Effector memory CD4-positive, alpha-beta T cell (primary cell): ENCODE results near the gene TGM3.
"Not testable (repeated sequence)": the region's sequence is repeated elsewhere in the genome, so short reads cannot be mapped to it uniquely, and the experiment has no call there.

ENCODE experiments used
- DNase-seq, 3 donors: peaks; one replicate each; pipeline ENCODE4 v3.0.0-alpha.2; 2020
- H3K27ac ChIP-seq: 2 replicates; pipeline ENCODE4 v1.7.0; 2013; ENCODE audit warnings: mild to moderate bottlenecking, low read length, moderate library complexity; ENCODE audit not compliant: insufficient read depth, poor library complexity, severe bottlenecking
- H3K27me3 ChIP-seq: replicated peaks from 2 replicates; pipeline ENCODE4 v1.7.0; 2013; ENCODE audit warnings: mild to moderate bottlenecking, low read length; ENCODE audit not compliant: insufficient read depth, control insufficient read depth, poor library complexity, severe bottlenecking
- H3K36me3 ChIP-seq: 2 replicates; pipeline ENCODE4 v1.7.0; 2013; ENCODE audit warnings: mild to moderate bottlenecking, low read length, moderate library complexity; ENCODE audit not compliant: control insufficient read depth, insufficient read depth
- H3K4me1 ChIP-seq: 2 replicates; pipeline ENCODE4 v1.7.0; 2013; ENCODE audit warnings: low read length, mild to moderate bottlenecking; ENCODE audit not compliant: control insufficient read depth, insufficient read depth, poor library complexity, severe bottlenecking
- H3K4me3 ChIP-seq: 2 replicates; pipeline ENCODE4 v1.7.0; 2013; ENCODE audit warnings: low read length, low read depth, mild to moderate bottlenecking; ENCODE audit not compliant: insufficient read depth, poor library complexity, severe bottlenecking
- H3K9me3 ChIP-seq: 2 replicates; pipeline ENCODE4 v1.7.0; 2013; ENCODE audit warnings: mild to moderate bottlenecking, low read length, moderate library complexity; ENCODE audit not compliant: control insufficient read depth

TGM3 gene

DNA sequence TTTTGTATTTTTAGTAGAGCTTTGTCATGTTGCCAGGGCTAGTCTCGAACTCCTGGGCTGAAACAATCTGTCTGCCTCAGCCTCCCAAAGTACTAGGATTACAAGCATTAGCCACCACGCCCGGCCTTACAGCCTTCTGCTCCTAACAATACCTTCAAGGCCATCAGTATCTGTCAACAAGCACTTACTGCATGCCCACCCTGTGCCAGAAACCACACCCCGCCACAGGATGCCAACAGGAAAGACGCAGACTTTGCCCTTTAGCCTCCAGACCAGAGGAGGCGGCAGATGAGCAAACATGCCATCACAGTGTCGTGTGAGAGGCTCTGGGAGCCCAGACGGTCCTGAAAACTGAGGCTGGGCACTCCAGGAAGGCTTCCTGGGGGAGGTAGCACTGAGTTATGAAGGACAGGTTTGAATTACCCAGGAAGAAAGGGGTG lies 34.7 kb upstream of the TGM3 start:
- no peaks in the 10 kb centered on the region for H3K36me3 ChIP-seq

DNA sequence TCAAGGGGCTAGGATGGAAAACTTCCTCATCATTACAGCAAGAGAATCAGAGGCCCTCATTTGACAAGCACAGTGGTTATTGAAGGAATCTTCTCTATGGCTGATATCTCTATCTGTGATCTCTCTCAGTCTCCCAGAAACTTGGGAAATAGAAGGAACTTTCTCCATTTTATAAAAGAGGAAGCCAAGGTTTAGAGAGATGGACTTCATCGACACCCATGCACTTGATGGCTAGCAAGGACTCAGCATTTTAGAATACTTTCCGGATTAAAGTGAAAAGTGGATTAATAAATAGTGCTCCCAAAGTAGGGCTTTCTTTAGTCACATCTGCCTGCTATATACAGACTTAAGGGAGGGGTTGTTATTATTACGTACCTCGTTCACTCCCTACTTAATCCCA lies 34.2 kb upstream of the TGM3 start:
- Histone ChIP-seq H3K27me3 (no peaks in the 10 kb centered on the region), H3K4me1 (no peaks in the 10 kb centered on the region), H3K27ac (no peak overlapping the region), H3K9me3 (no peaks in the 10 kb centered on the region), H3K4me3 (no peak overlapping the region), H3K36me3 (no peaks in the 10 kb centered on the region)
- DNase-seq: no peak

More for the DNA sequence above, 34.7 kb upstream of the TGM3 start:
- Histone ChIP-seq H3K9me3 (no peaks in the 10 kb centered on the region), H3K4me1 (no peaks in the 10 kb centered on the region), H3K27me3 (no peaks in the 10 kb centered on the region), H3K4me3 (no peak overlapping the region), H3K27ac (no peak overlapping the region)
- no peak for DNase-seq

DNA sequence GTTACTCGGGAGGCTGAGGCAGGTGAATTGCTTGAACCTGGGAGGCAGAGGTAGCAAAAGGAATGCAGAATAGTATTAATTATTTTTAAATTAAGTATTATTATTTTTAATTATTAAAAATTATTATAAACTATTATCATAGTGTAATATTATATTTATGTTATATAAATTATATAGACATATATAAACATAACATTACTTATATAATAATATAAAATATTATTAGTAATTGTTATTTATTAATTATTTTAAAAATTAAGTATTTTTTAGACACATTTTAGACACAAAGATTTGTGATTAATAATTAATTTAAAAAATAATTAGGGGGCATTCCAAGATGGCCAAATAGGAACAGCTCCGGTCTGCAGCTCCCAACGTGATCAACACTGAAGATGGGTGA lies 31.7 kb upstream of the TGM3 start:
- Histone ChIP-seq H3K9me3 (no peaks in the 10 kb centered on the region), H3K4me1 (no peaks in the 10 kb centered on the region), H3K4me3 (no peak overlapping the region), H3K36me3 (no peaks in the 10 kb centered on the region), H3K27me3 (no peaks in the 10 kb centered on the region), H3K27ac (no peak overlapping the region)
- no peak for DNase-seq

DNA sequence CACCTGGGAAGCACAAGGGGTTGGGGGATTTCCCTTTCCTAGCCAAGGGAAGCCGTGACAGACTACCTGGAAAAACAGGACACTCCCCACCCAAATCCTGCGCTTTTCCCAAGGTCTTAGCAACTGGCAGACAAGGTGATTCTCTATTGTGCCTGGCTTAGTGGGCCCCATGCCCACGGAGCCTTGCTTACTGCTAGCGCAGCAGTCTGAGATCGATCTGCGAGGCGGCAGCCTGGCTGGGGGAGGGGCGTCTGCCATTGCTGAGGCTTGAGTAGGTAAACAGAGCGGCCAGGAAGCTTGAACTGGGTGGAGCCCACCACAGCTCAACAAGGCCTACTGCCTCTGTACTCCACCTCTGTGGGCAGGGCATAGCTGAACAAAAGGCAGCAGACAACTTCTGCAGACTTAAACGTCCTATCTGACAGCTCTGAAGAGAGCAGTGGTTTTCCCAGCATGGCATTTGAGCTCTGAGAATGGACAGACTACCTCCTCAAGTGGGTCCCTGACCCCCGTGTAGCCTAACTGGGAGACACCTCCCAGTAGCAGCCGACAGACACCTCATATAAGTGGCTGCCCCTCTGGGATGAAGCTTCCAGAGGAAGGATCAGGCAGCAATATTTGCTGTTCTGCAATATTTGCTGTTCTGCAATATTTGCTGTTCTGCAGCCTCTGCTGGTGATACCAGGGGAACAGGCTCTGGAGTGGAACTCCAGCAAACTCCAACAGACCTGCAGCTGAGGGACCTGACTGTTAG lies 31.0 kb upstream of the TGM3 start:
- not testable (repeated sequence) for H3K27me3 ChIP-seq, H3K27ac ChIP-seq, H3K36me3 ChIP-seq, H3K9me3 ChIP-seq, H3K4me1 ChIP-seq, H3K4me3 ChIP-seq, DNase-seq

DNA sequence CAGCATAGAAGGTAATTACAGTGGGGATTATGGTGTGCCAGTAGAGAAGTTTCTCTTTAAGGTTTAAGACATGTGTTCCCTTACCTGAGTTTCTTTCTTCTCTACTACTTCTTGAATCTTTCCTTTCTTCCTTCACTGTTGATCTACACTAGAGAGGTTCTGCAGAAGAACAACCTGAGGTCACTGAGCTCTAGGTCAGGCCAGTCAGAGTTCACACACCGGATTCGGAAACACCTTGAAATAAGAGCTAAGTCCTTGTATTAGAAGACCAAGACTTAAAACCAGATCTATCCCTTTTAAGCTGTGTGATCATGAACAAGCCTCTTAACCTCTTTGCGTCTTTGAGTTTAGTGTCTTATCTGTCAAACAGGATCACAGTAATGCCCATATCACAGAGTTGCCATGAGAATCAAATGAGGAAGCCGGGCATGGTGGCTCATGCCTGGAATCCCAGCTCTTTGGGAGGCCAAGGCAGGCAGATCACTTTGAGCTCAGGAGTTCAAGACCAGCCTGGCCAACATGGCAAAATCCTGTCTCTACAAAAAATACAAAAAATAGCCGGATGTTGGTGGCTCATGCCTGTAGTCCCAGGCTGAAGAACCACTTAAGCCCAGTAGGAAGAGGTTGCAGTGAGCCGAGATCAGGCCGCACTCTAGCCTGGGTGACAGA lies 22.0 kb upstream of the TGM3 start:
- Histone ChIP-seq H3K27me3 (no peaks in the 10 kb centered on the region), H3K4me1 (no peaks in the 10 kb centered on the region), H3K27ac (no peak overlapping the region), H3K9me3 (no peaks in the 10 kb centered on the region), H3K36me3 (no peaks in the 10 kb centered on the region), H3K4me3 (no peak overlapping the region)
- no peak for DNase-seq

DNA sequence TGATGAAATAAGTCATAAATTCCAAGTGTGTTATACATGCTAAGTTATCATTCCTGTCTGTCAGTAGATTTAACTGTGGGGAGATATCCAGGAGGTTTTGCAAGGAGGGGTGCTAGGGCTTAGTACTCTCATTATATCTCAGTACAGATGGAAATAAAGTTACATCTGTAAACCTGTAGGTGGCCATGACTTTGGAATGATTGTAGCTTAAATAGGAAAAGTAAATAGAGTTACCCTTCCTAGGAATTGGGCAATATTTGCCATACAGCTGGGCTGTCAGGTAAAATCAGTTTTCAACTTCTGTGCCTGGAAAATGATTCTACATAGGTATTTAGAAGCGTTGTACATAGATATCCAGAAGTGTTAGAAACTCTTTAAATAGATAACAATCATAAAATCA lies 19.8 kb upstream of the TGM3 start:
- Histone ChIP-seq H3K4me1 (no peaks in the 10 kb centered on the region), H3K36me3 (no peaks in the 10 kb centered on the region), H3K27me3 (no peaks in the 10 kb centered on the region), H3K27ac (no peak overlapping the region), H3K4me3 (no peak overlapping the region), H3K9me3 (no peaks in the 10 kb centered on the region)
- no peak for DNase-seq

DNA sequence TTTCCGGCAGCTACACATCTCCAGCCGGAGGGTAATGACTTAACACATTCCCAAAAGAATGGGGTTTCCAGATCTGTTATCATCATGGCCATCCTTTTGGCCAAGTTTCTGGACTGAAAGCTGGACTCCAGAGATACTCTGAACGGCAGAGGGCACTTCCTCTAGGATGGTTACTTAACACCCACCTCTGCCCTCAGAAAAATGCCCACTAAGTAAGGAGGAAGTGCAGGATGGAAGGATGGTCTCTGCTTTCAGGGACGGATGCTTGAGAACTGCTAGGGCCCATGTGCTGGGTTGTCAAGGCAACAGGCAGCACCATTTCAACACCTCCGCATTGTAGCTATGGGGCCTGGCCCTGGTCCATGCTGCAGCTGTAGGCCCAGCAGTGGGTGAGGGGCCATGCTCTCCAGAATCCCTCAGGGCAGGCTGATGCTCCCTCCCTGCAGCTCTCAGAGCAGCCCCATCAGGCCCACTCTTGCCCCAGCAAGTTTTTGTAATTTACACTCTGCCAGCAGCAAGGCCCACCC lies 16.5 kb upstream of the TGM3 start:
- H3K27me3 ChIP-seq: no peaks in the 10 kb centered on the region
- H3K9me3 ChIP-seq: no peaks in the 10 kb centered on the region
- no peaks in the 10 kb centered on the region for H3K4me1 ChIP-seq
- H3K27ac ChIP-seq: no peak overlapping the region
- no peak overlapping the region for H3K4me3 ChIP-seq
- DNase-seq: no peak
- no peaks in the 10 kb centered on the region for H3K36me3 ChIP-seq

DNA sequence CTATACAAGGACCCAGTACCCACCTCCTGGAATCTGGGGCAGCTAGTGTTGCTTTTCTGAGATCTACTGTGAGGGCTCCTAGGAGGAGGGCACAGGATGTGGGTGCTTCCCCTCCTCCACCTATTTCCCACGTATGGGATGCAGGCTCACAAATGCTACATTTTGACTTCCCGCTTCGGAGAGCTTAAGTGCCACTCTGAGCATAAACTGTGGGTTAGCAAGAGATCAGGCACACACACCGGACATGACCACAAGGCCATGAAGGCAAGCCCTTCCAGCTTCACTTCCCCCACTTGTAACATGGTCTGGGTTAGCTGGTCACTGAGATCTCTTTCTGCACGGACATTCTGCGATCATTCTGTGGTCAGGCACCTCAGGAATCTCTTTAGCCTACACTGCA lies 15.7 kb upstream of the TGM3 start:
- H3K4me3 ChIP-seq: no peak overlapping the region
- DNase-seq: no peak
- no peaks in the 10 kb centered on the region for H3K9me3 ChIP-seq
- H3K27ac ChIP-seq: no peak overlapping the region
- H3K4me1 ChIP-seq: no peaks in the 10 kb centered on the region
- no peaks in the 10 kb centered on the region for H3K27me3 ChIP-seq
- no peaks in the 10 kb centered on the region for H3K36me3 ChIP-seq

DNA sequence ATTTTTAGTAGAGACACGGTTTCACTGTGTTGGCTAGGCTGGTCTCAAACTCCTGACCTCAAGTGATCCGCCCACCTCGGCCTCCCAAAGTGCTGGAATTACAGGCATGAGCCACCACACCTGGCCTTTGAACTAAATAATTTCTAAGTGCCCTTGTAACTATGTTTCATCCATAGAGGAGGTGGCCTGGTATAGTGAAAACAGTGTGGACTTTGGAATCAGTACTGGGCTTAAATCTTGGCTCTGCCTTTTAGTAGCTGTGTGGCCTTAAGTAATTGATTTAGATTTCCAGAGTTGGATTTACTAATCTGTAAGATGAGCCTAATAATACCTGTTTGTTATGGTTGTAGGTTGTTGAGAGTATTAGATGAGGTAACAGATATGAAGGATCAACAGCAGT lies 14.2 kb upstream of the TGM3 start:
- no peaks in the 10 kb centered on the region for H3K4me1 ChIP-seq
- no peak for DNase-seq
- H3K9me3 ChIP-seq: no peaks in the 10 kb centered on the region
- no peaks in the 10 kb centered on the region for H3K36me3 ChIP-seq
- no peak overlapping the region for H3K27ac ChIP-seq
- H3K27me3 ChIP-seq: no peaks in the 10 kb centered on the region
- H3K4me3 ChIP-seq: no peak overlapping the region

DNA sequence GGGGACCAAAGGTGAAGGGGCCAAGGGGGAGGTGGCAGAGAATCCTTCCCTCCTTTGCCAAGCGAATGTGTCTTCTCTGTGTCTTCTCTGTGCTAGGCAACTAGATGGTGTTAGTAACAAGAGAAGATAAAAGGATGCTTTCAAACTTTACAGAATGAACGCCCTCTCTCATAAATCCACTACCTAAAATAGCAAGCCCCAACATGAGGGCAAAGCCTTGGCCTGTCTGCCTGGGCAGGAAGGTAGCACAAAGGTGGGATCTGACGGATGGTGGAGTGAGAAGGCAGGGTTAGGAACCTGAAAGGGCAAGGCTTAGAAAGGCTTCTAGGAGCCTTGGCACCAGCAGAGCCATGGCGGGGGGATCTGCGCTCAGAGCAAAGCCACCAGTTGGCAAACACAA lies 13.6 kb upstream of the TGM3 start:
- Histone ChIP-seq H3K36me3 (no peaks in the 10 kb centered on the region), H3K27ac (no peak overlapping the region), H3K4me1 (no peaks in the 10 kb centered on the region), H3K27me3 (no peaks in the 10 kb centered on the region), H3K9me3 (no peaks in the 10 kb centered on the region), H3K4me3 (no peak overlapping the region)
- DNase-seq: no peak
